Measurements from ENCODE around the gene SMAD7. TPM values are rescaled to one million over a fixed set of nuclear protein-coding genes. Genes with fewer than 3 reads are reported as not detected.
A peak's percentile ranks its signal among the peaks of the same experiment; 100 is the strongest.

Gene SMAD7
- total RNA-seq, 1 donor from 2014 or later, result 77.6 TPM

DNA sequence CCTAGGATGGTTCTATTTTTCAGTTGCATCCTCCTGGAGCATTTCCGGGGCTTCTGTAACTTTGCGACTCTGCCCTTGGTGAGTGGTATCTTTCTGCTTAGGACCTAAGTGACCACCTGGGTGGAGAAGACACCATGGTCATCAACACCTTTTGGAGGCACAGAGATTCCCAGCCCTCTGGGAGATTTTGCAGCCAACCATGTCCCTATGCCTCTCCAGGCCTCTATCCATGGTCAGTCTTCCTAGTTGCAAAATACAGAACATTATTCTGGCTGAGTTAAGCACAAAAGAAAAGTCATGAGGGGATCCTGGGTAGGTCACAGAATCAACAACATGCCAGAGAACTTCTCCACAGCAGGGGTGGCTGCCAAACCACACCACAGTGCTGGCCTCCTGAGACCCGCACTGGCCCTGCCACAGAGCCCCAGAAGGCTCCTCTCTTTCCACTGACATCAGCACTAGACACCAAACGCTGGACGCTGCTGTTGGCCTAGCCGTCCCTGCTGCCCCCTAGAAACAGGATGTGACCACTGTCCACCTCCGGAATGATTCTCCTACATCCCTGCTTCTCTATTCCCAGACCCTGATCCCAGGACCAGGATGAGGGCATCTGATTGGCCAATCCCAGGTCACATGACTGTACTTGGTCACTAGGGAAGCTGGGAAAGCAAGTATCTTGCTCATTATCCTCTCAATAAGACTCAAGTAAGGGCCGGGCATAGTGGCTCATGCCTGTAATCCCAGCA is 47.7 kb downstream of the SMAD7 start:
- Mint-ChIP-seq H3K27ac (peak overlapping the region; percentile 99), H3K36me3 (peaks cover 19% of the 10 kb centered on the region), H3K9me3 (peaks cover 29% of the 10 kb centered on the region), H3K4me1 (peaks cover 27% of the 10 kb centered on the region), H3K27me3 (ENCODE audit: low read depth) (no peaks in the 10 kb centered on the region), H3K4me3 (no peak overlapping the region)
- DNase-seq (ENCODE audit: low spot score in 2 of 2, unreplicated experiment in 2 of 2), result no peak
- TF ChIP-seq, protein P1, sequence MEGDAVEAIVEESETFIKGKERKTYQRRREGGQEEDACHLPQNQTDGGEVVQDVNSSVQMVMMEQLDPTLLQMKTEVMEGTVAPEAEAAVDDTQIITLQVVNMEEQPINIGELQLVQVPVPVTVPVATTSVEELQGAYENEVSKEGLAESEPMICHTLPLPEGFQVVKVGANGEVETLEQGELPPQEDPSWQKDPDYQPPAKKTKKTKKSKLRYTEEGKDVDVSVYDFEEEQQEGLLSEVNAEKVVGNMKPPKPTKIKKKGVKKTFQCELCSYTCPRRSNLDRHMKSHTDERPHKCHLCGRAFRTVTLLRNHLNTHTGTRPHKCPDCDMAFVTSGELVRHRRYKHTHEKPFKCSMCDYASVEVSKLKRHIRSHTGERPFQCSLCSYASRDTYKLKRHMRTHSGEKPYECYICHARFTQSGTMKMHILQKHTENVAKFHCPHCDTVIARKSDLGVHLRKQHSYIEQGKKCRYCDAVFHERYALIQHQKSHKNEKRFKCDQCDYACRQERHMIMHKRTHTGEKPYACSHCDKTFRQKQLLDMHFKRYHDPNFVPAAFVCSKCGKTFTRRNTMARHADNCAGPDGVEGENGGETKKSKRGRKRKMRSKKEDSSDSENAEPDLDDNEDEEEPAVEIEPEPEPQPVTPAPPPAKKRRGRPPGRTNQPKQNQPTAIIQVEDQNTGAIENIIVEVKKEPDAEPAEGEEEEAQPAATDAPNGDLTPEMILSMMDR (IDR thresholded peaks at IDR 0.05; ENCODE audit: unreplicated experiment), result no peak

DNA sequence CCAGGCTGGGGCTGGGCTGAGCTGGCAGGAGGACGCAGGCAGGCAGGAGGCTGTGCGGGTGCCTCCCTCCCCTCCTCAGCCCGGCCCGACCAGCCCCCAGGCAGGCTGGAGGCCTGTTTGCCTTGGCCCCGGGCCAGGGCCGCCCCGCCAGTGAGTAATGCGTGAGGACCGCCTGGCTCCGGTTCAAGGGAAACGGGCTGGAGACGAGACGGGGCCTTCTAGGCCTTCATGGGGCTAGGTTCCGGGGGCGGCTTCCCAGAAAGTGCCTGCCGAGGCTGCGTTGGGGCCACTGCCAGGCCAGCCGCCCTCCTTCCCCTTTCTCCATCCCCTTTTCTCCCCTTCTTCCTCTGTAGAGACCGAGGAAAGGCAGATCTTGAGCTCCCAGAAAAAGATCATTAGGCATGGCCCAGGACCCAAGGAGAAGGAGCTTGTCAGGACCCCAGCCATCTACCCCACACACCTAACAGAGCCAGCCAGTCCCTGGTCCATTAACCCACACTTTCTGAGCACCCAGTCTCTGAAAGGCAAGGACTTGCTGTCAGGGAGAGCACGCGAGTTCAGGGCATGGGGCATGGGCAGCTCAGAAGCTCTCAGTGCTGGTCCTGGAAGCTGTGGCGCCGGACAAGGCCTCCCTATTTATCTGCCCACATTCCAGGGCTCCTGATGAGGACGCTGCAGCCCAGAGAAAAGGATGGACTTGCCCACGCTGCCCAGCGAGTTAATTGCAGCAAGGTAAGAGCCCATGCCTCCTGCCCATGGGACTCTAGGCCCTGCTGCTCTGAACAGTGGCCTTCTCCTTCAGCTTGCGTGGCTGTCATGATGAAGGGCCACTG is 48.5 kb downstream of the SMAD7 start:
- H3K4me1 Mint-ChIP-seq, result peaks cover 27% of the 10 kb centered on the region

DNA sequence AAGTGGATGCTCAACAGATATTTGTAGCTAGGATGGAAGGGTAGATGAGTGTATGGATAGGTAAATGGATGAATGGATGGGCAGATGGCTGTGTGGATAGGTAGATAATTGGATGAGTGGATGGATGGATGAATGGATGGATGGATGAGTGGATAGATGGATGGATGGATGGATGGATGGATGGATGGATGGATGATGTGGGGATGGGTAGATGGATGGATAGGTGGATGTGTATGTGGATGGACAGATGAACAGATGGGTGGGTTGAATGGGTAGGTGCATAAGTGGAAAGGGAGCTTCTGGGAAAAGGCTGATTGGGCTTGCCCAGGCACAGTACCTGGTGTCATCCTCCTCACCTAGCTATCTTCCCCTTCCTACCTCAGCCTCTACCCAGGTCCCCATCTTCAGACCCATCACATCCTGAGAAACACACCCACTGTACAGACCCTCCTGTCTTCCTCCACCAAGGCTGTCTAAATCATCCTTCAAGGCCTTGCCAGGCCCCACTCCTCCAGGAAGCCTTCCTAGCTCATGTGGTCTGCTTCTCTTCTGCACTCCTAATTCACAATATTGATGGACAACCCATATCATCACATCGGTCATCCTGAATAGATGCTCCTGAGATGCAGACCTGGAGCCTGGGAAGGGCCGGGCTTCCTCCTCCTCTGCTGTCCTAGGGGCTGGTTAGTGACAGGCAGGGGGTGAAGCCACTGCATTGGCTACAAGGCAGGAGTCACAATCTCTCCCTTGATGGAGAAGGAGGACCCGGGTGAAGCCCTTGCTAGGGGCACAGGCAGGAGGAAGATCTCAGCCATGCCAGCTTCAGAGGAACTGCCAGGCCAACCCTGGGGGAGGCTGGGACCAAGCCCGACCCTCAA is 49.4 kb downstream of the SMAD7 start:
- DNase-seq (ENCODE audit: low spot score in 2 of 2, unreplicated experiment in 2 of 2), result no peak
- Mint-ChIP-seq H3K4me1 (peaks cover 34% of the 10 kb centered on the region), H3K4me3 (no peak overlapping the region), H3K36me3 (peaks cover 19% of the 10 kb centered on the region), H3K27ac (peak overlapping the region; percentile 17), H3K9me3 (peaks cover 29% of the 10 kb centered on the region), H3K27me3 (ENCODE audit: low read depth) (no peaks in the 10 kb centered on the region)
- TF ChIP-seq, protein P1 (IDR thresholded peaks at IDR 0.05; ENCODE audit: unreplicated experiment), result no peak

More for the DNA sequence above, 48.5 kb downstream of the SMAD7 start:
- H3K36me3 Mint-ChIP-seq, result peaks cover 19% of the 10 kb centered on the region
- peak overlapping the region; percentile 99 for H3K27ac Mint-ChIP-seq
- H3K27me3 Mint-ChIP-seq (ENCODE audit: low read depth), result no peaks in the 10 kb centered on the region
- TF ChIP-seq, protein P1 (IDR thresholded peaks at IDR 0.05; ENCODE audit: unreplicated experiment), result no peak
- peaks cover 29% of the 10 kb centered on the region for H3K9me3 Mint-ChIP-seq
- peak; percentile 90 to 96 for DNase-seq (ENCODE audit: low spot score in 2 of 2, unreplicated experiment in 2 of 2)
- peak overlapping the region; percentile 40 for H3K4me3 Mint-ChIP-seq

DNA sequence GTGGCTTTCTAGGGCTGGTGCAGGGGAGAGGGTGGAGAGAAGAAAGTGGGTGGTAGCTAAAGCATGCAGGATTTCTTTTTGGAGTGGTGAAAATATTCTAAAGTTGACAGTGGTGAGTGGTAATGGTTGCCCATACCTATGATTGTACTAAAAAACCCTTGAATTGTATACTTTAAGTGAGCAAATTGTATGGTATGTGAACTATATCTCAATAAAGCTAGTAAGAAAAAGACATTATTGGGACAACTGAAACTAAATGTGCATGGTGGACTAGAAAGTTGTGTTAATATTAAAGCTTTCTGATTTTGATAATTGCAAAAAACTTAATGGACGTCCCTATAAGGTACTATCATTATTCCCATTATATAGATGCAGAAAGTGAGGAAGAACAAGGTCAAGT is 50.3 kb downstream of the SMAD7 start:
- Mint-ChIP-seq H3K9me3 (peaks cover 28% of the 10 kb centered on the region), H3K27me3 (ENCODE audit: low read depth) (no peaks in the 10 kb centered on the region), H3K4me1 (peaks cover 36% of the 10 kb centered on the region), H3K4me3 (no peak overlapping the region), H3K27ac (no peak overlapping the region), H3K36me3 (peaks cover 17% of the 10 kb centered on the region)
- DNase-seq (ENCODE audit: low spot score in 2 of 2, unreplicated experiment in 2 of 2), result no peak
- TF ChIP-seq, protein P1 (IDR thresholded peaks at IDR 0.05; ENCODE audit: unreplicated experiment), result no peak

DNA sequence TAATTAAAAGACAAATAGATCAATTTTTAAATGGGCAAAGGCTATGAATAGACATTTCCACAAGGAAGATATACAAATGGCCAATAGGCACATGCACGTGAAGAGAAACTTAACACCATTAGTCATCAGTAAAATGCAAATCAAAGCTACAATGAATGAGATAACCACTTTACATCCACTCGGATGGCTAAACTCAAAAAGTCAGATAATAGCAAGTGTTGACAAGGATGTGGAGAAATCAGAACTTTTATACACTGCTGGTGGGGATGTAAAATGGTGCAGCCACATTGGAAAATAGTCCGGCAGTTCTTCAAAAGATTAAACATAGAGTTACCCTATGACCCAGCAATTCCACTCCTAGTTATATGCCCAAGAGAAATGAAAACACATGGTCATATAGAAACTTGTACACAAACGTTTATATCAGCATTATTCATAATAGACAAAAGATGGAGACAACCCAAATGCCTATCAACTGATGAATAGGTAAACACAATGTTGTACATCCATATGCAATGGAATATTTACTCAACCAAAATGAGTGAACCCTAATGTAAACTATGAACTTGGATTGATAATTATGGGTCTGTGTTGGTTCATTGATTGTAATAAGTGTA is 51.1 kb downstream of the SMAD7 start:
- TF ChIP-seq, protein P1 (IDR thresholded peaks at IDR 0.05; ENCODE audit: unreplicated experiment), result no peak
- Mint-ChIP-seq H3K9me3 (peaks cover 19% of the 10 kb centered on the region), H3K27ac (no peak overlapping the region), H3K36me3 (peaks cover 14% of the 10 kb centered on the region), H3K4me1 (peaks cover 41% of the 10 kb centered on the region), H3K27me3 (ENCODE audit: low read depth) (no peaks in the 10 kb centered on the region), H3K4me3 (no peak overlapping the region)
- no peak for DNase-seq (ENCODE audit: low spot score in 2 of 2, unreplicated experiment in 2 of 2)

Data from mesothelial cell of epicardium (in vitro differentiated cells).